Retina (tissue), 1 donor: ENCODE measurements around the gene TXNRD1.
"Not testable (repeated sequence)": the region's sequence is repeated elsewhere in the genome, so short reads cannot be mapped to it uniquely, and the experiment has no call there.

Source experiments
- DNase-seq: peaks from one replicate; pipeline ENCODE4 v3.0.0-alpha.2; 2016

The TXNRD1 gene

DNA sequence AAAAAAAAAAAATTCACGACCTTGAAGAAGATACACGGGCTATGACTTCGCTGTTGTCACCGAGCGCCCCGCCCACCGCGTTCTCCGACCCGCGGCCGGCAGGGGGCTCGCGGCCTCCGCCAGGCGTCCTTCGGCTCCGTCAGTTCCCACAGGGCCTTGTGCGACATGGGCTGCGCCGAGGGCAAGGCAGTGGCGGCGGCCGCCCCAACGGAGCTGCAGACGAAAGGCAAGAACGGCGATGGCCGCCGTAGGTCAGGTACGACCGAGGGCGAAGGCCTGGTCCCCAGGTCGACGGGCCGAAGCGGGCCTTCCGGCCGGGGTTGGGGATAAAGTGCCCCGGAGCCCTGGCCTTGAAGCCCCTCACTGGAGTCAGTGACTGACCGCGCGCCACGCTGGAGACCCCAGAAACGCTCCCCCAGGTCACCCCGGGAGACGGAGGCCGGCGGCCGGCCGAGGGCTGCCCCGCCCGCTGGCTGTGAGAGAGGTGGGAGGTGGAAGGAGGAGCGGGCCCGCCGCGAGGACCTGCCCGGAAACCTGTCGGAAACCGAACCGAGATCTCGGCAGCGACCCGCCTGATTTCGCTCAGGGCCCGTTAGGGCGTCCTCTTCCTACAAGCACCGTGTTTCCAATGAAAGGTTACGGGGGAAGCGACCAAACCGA, at the start of gene TXNRD1:
TSS of gene TXNRD1 (plus strand) at position 142 of the 660 bp plus-strand sequence. CDS start at position 166, 24 bp downstream.
- DNase-seq: peak; percentile 93

DNA sequence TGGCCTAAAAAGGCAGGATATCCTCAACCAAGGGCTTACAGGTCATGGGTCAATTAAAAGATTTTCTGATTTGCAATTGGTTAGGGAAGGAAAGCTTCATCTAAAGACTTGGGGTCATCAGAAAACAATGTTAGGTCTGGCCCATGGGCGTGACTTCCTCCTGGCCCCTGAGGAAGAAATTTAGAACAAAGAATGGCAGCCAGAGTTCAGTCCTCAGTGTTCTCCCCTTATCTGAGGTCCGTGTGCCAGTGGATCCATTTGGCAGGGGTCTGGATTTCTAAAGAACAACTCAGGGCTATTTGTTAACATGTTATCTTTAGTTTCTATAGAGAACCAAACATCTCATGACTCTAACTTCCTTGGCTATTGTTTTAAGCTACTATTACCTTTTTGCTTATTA, 49.8 kb upstream of the TXNRD1 start:
- DNase-seq: no peak

DNA sequence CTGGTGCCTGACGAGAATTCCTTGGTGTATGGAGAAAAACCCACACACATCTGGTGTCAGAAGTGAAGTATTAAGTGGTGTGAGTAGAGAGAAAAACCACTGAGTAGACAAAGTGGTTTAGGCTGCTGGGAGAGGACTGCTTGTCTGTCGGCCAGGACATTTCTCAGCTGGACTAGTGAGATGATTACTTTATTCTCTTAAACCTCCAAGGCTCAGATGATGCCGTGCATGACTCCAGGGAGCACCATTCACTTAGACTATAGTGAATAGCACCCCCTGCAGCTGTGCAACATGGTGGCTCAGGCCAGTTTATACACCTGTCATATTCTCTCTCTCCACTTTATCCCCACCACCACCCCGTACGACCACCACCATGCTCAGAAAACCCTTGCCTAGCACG, 49.1 kb upstream of the TXNRD1 start:
- DNase-seq: no peak

DNA sequence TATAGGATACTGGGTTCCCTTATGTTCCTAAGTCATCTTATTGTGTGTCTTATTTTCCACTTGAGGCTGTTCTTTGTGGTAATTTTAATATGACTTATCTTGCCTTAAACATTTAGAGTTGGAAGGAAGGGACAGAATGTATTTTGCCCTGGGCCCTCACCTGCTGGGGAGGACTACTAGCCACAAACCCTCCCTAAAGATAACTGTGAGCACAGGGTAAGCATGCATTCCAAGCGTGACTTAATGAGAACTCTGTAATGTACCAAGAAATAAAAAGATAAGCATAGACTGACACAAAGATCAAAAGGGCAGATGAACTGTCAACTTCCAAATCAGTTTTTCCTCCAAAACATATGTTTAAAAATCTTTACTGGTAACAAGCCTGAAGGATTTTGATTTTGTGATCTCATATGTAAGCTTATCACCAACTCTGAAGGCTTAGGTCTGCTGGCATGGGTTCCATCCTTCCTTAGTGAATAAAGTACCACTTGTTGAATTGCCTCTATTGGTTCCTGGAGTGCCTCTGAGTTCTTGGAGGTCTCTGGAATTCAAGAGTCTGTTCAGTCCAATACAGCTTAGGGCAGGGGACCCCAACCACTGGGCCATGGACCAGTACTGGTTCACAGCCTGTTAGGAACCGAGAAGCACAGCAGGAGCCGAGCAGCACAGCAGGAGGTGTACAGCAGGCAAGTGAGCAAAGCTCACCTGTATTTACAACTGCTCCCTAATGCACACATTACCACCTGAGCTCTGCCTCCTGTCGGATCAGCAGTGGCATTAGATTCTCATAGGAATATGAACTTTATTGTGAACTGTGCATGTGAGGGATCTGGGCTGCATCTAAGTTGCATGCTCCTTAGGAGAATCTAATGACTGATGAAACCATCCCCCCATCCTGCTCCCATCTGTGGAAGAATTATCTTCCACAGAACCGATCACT, 47.8 kb upstream of the TXNRD1 start:
- DNase-seq: no peak

- DNase-seq: no peak
Observed at GRCh38 chr12:104168596-104168995, 47.0 kb upstream of the TXNRD1 start.

GRCh38 chr12:104171785-104172569, 43.6 kb upstream of the TXNRD1 start:
- DNase-seq: no peak

GRCh38 chr12:104172570-104172947, 43.0 kb upstream of the TXNRD1 start:
- DNase-seq: no peak

- DNase-seq: not testable (repeated sequence)
Observed at GRCh38 chr12:104173804-104174203, 41.8 kb upstream of the TXNRD1 start.

GRCh38 chr12:104175726-104176247, 39.8 kb upstream of the TXNRD1 start:
- DNase-seq: no peak

DNA sequence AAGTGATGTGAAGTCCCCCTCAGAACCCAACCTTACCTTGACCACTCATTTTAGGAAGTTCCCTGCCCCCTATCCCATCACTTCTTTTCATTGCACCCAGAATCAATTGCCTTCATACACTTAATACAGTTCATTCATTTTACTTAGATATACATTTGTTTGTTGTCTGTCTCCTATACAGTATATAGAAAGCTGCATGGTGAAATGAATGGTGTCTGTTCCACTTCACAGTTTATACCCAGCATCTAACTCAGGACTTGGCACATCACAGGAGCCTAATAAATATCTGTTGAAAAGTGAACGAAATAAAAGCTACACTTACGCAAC, 38.3 kb upstream of the TXNRD1 start:
- no peak for DNase-seq

GRCh38 chr12:104177663-104178501, 37.7 kb upstream of the TXNRD1 start:
- no peak for DNase-seq

DNA sequence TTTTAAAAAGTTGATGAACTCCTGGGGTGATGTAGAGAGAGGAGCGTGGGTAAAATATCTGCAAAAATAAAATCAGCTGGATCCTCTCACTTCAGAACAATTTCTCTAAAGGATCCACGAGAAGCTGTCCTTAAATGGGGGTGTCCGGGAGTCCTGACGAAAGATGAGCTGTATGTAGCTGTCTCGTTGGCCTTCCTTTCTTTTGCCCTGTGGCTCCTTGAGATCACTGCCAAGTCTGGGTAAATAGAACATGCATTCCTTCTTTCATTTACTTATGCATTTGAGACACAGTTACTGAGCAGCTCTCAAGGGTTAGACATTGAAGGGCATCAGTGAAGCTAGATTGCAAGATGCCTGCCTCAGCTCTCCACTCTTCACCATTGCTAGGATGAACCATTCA, 35.2 kb upstream of the TXNRD1 start:
- DNase-seq: no peak

- DNase-seq: no peak
Observed at GRCh38 chr12:104181313-104181712, 34.3 kb upstream of the TXNRD1 start.

GRCh38 chr12:104182144-104182543, 33.4 kb upstream of the TXNRD1 start:
- DNase-seq: no peak

GRCh38 chr12:104182621-104183378, 32.8 kb upstream of the TXNRD1 start:
- DNase-seq: no peak

GRCh38 chr12:104183443-104183842, 32.1 kb upstream of the TXNRD1 start:
- DNase-seq: no peak

DNA sequence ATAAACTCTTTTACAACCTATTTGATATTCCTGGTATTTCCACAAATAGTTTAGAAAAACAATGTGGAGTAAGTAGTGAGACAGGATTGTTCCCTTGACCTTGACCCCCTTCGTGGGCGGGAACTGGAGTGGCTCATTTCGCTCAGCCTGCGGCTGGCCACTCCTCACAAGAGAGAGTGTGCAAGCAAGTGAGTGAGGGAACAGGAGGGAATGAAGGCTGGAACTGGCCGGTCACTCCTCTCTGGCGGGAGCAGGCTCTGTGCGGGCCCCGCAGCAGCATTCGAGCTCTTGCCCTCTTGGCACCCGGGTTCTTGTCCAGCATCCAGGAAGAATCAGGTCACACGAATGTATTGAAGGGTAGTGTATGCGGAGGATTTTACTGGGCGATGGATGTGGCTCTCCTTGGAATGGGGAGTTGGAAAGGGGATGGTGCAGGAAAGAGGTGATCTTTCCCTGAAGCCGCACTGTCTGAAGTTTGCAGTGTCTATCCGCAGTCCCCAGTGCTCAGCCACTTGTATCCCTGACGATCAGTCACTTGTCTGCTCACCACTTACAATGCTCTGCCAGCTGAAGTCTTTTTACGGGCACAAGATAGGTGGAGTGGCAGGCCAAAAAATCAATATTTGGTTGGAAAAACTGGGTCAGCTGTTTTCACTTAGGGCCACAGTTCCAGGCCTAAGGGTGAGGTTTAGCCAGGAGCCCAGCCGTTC, 28.0 kb upstream of the TXNRD1 start:
- DNase-seq: no peak

DNA sequence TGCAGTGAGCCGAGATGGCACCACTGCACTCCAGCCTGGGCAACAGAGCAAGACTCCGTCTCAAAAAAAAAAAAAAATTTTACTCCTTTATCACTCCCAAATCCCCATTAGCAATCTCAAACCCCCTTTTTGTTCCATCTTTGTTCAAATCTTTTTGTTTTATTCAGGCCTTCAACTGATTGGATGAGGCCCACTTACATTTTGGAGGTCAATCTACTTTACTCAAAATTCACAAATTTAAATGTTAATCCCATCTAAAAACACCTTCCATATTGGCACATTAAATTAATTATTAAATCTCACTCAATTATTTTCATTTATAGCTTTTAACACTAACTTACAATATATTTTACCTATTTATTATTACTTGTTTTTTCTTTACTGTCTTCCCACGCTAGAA, 27.0 kb upstream of the TXNRD1 start:
- no peak for DNase-seq

DNA sequence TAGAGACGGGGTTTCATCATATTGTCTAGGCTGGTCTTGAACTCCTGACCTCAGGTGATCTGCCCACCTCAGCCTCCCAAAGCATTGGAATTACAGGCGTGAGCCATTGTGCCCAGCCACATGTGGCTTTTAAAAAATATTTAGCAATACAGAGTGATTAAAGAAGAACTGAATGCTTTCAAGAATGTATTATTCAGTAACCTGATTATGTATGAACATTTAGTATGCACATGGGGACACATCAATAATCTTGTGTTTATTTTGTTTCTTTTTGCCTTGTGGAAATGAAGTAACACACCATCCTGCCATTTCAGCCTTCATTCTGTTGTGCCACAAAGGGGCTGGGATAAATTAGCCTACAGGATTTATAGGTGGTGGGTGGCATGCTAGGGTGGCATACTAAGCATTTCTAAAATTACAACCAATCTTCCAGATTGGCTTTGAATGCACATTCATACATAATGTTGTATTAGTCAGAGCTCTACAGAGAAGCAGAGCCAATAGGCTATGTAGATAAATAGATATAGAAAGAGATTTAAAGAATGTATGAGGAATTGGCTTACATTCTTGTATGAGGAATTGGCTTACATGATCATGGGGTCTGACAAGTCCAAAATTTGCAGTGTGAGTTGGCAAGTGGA, 25.5 kb upstream of the TXNRD1 start:
- no peak for DNase-seq

- no peak for DNase-seq
Observed at GRCh38 chr12:104190641-104191176, 24.9 kb upstream of the TXNRD1 start.
